ENCODE measurements around the gene CREB3.

Gene CREB3

GRCh38 chr9:35783418-35783817 is 51.0 kb downstream of the CREB3 start:
- DNase-seq = no peak
